SK-N-SH treated with all-trans-retinoic acid at 6 μM for 48 hours (cell line): ENCODE results near the gene CEACAM21.

ENCODE experiments used
- ATAC-seq: fragments of 200-7000 bp; cut with Tn5 transposase; 3 replicates; pipeline ENCODE4 v1.9.1; 2020; ENCODE audit warnings: mild to moderate bottlenecking, moderate library complexity
- BACH2 ChIP-seq: fragments of 250-450 bp; sonication (Bioruptor Pico); IDR thresholded peaks from 2 replicates; pipeline ENCODE4 v1.9.0; 2021; ENCODE audit warnings: mild to moderate bottlenecking, borderline replicate concordance
- CREB5 ChIP-seq: fragments of 250-450 bp; sonication (Bioruptor Pico); IDR thresholded peaks from 2 replicates; pipeline ENCODE4 v1.5.1; 2020; ENCODE audit warnings: low read depth, mild to moderate bottlenecking, moderate library complexity
- CSDC2 ChIP-seq: fragments of 250-450 bp; sonication (Bioruptor Pico); IDR thresholded peaks from 2 replicates; pipeline ENCODE4 v1.5.0; 2020; ENCODE audit warnings: mild to moderate bottlenecking, moderate library complexity
- ESRRG ChIP-seq: fragments of 250-450 bp; sonication (Bioruptor Pico); IDR thresholded peaks from 2 replicates; pipeline ENCODE4 v1.6.1; 2021; ENCODE audit warnings: mild to moderate bottlenecking
- GLIS3 ChIP-seq: fragments of 250-450 bp; sonication (Bioruptor Pico); IDR thresholded peaks from 2 replicates; pipeline ENCODE4 v1.5.0; 2020; ENCODE audit warnings: mild to moderate bottlenecking, moderate library complexity
- ISL1 ChIP-seq: fragments of 250-450 bp; sonication (Bioruptor Pico); IDR thresholded peaks from 2 replicates; pipeline ENCODE4 v2.1.2; 2022; ENCODE audit warnings: mild to moderate bottlenecking, moderate library complexity
- OSR1 ChIP-seq: fragments of 250-450 bp; sonication (Bioruptor Pico); IDR thresholded peaks from 2 replicates; pipeline ENCODE4 v1.8.0; 2022; ENCODE audit warnings: moderate library complexity, mild to moderate bottlenecking, inconsistent platforms
- PATZ1 ChIP-seq: fragments of 250-450 bp; sonication (Bioruptor Pico); IDR thresholded peaks from 2 replicates; pipeline ENCODE4 v1.8.0; 2020; ENCODE audit warnings: mild to moderate bottlenecking, moderate library complexity, borderline replicate concordance
- POU6F1 ChIP-seq: fragments of 250-450 bp; sonication (Bioruptor Pico); IDR thresholded peaks from 2 replicates; pipeline ENCODE4 v1.8.0; 2021; ENCODE audit warnings: low read depth, mild to moderate bottlenecking, moderate library complexity, borderline replicate concordance
- PPARA ChIP-seq: fragments of 250-450 bp; sonication (Bioruptor Pico); IDR thresholded peaks from 2 replicates; pipeline ENCODE4 v1.5.0; 2020; ENCODE audit warnings: mild to moderate bottlenecking, borderline replicate concordance
- RARB ChIP-seq: fragments of 250-450 bp; sonication (Bioruptor Pico); IDR thresholded peaks from 2 replicates; pipeline ENCODE4 v1.8.0; 2021; ENCODE audit warnings: mild to moderate bottlenecking, moderate library complexity
- SNAI2 ChIP-seq: fragments of 250-450 bp; sonication (Bioruptor Pico); IDR thresholded peaks from 2 replicates; pipeline ENCODE4 v1.5.0; 2020; ENCODE audit warnings: mild to moderate bottlenecking, moderate library complexity
- TCF4 ChIP-seq: fragments of 250-450 bp; sonication (Bioruptor Pico); IDR thresholded peaks from 2 replicates; pipeline ENCODE4 v1.8.0; 2021; ENCODE audit warnings: mild to moderate bottlenecking, moderate library complexity, borderline replicate concordance
- TOX ChIP-seq: fragments of 250-450 bp; sonication (Bioruptor Pico); IDR thresholded peaks from 2 replicates; pipeline ENCODE4 v1.8.0; 2021; ENCODE audit warnings: mild to moderate bottlenecking, moderate library complexity, borderline replicate concordance
- ZFP3 ChIP-seq: fragments of 250-450 bp; sonication (Bioruptor Pico); IDR thresholded peaks from 2 replicates; pipeline ENCODE4 v1.5.0; 2020; ENCODE audit warnings: mild to moderate bottlenecking, moderate library complexity
- ZFP30 ChIP-seq: fragments of 450-650 bp; formaldehyde crosslinking; IDR thresholded peaks from 2 replicates; pipeline ENCODE4 v1.5.0; 2022; ENCODE audit warnings: mild to moderate bottlenecking, moderate library complexity
- ZNF565 ChIP-seq: fragments of 450-650 bp; formaldehyde crosslinking; conservative IDR thresholded peaks from 2 replicates; pipeline ENCODE4 v1.5.0; 2020; ENCODE audit warnings: low read depth, mild to moderate bottlenecking, moderate library complexity
- ZNF70 ChIP-seq: fragments of 450-650 bp; formaldehyde crosslinking; IDR thresholded peaks from 2 replicates; pipeline ENCODE4 v1.5.0; 2020; ENCODE audit warnings: mild to moderate bottlenecking, moderate library complexity
- ZNF8 ChIP-seq: fragments of 450-650 bp; formaldehyde crosslinking; IDR thresholded peaks from 2 replicates; pipeline ENCODE4 v1.5.0; 2020; ENCODE audit warnings: mild to moderate bottlenecking, moderate library complexity
- TF ChIP-seq, protein P1 (sequence below): fragments of 250-450 bp; sonication (Bioruptor Pico); IDR thresholded peaks from 2 replicates; pipeline ENCODE4 v1.5.1; 2021; ENCODE audit warnings: mild to moderate bottlenecking, moderate library complexity
- TF ChIP-seq, protein P2 (sequence below): fragments of 250-450 bp; sonication (Bioruptor Pico); IDR thresholded peaks from 2 replicates; pipeline ENCODE4 v1.5.0; 2020; ENCODE audit warnings: mild to moderate bottlenecking, moderate library complexity

Gene CEACAM21

GRCh38 chr19:41530761-41531301 lies 45.1 kb upstream of the CEACAM21 start:
- TF ChIP-seq ZNF70: no peak
- TF ChIP-seq PATZ1 (CRISPR knock-in tag): no peak
- no peak for TF ChIP-seq ISL1 (CRISPR knock-in tag)
- TF ChIP-seq PPARA: no peak
- no peak for TF ChIP-seq TCF4 (CRISPR knock-in tag)
- TF ChIP-seq ZNF565 (CRISPR knock-in tag): no peak
- no peak for TF ChIP-seq ZFP3
- TF ChIP-seq, all 23 proteins: peak for 0

DNA sequence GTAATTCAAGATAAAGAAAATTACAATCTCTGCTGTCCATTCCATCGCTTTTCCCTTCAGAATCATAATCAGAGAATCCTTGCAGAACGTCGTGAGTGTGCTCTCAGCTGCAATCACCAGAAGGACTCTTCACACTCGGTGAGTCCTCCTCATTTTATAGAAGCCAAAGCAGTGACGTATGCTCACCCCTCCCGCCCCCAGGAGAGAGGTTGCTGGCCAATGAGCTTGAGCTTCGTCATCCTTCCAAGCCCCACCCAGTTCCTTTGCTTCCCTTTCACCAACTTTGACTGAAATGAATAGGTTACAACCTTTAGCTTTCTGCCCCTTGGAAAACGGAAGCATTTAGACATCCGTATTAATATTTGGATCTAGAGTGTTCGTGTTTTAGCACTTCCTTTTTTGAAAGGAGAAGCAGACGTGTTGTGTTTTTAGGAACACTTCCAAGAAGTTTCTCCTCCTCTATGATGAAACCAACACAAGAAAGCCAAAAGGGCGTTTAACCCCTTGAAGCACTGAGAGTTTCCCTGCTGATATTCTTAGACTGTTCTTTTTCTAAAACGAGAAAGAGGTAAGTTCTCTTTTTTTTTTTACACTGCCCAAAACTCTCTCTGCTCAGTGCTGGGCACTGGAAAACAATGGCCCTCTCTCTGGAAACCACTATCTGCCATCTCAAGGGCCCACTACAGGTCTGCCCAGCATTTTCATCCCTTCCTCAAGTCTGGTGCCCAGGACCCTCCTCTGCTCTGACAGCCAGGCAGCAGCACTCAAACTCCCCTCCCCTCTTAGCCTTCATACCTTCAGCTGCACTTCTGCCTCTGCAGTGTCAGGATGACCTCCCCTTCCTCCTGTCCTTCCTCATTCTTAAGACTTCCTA lies 44.3 kb upstream of the CEACAM21 start:
- no peak for ATAC-seq
- no peak for TF ChIP-seq PPARA
- TF ChIP-seq BACH2 (CRISPR knock-in tag): no peak
- TF ChIP-seq TOX: no peak
- TF ChIP-seq TCF4 (CRISPR knock-in tag): no peak
- TF ChIP-seq ZFP30 (CRISPR knock-in tag): no peak
- TF ChIP-seq POU6F1 (CRISPR knock-in tag): no peak
- no peak for TF ChIP-seq ESRRG (CRISPR knock-in tag)
- TF ChIP-seq ISL1 (CRISPR knock-in tag): no peak
- no peak for TF ChIP-seq PATZ1 (CRISPR knock-in tag)
- TF ChIP-seq, all 23 proteins: peak for 0

More at GRCh38 chr19:41530761-41531301, 45.1 kb upstream of the CEACAM21 start:
- no peak for ATAC-seq

GRCh38 chr19:41532526-41532925 lies 43.4 kb upstream of the CEACAM21 start:
- TF ChIP-seq, protein P1, sequence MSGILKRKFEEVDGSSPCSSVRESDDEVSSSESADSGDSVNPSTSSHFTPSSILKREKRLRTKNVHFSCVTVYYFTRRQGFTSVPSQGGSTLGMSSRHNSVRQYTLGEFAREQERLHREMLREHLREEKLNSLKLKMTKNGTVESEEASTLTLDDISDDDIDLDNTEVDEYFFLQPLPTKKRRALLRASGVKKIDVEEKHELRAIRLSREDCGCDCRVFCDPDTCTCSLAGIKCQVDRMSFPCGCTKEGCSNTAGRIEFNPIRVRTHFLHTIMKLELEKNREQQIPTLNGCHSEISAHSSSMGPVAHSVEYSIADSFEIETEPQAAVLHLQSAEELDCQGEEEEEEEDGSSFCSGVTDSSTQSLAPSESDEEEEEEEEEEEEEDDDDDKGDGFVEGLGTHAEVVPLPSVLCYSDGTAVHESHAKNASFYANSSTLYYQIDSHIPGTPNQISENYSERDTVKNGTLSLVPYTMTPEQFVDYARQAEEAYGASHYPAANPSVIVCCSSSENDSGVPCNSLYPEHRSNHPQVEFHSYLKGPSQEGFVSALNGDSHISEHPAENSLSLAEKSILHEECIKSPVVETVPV (CRISPR knock-in tag): no peak
- no peak for ATAC-seq

DNA sequence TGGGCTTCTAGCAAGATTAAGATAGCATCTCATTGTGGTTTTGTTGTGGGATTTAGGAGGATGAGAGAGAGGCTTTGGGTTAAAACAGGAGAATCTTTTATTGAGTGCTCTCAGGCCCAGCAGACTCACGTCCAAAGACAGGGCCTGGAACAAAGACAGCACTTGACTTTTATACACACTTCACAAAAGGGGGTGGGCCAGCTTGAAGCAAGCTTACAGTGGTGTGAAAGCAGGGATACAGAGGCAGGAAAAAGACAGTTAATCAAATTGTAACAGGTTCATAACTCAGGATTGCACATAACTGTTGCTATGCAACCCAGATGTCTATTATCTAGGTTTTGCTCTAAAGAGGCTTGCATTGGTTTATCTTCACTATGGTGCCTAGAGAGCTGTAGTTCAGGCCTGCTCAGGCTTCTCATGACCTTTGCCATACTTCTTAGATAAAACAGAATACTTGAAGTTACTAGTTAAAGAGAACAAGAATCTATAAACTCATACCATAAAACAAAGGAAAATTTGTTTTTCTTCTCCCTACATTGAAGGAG lies 42.2 kb upstream of the CEACAM21 start:
- ATAC-seq: no peak
- TF ChIP-seq CSDC2 (CRISPR knock-in tag) (no peak), OSR1 (no peak), ESRRG (CRISPR knock-in tag) (no peak), CREB5 (CRISPR knock-in tag) (no peak), POU6F1 (CRISPR knock-in tag) (no peak), ZNF70 (no peak), ZNF8 (CRISPR knock-in tag) (no peak), PPARA (no peak), BACH2 (CRISPR knock-in tag) (no peak), ZNF565 (CRISPR knock-in tag) (no peak), ZFP30 (CRISPR knock-in tag) (no peak), ISL1 (CRISPR knock-in tag) (no peak), SNAI2 (no peak), RARB (no peak), GLIS3 (CRISPR knock-in tag) (no peak)
- TF ChIP-seq, protein P2, sequence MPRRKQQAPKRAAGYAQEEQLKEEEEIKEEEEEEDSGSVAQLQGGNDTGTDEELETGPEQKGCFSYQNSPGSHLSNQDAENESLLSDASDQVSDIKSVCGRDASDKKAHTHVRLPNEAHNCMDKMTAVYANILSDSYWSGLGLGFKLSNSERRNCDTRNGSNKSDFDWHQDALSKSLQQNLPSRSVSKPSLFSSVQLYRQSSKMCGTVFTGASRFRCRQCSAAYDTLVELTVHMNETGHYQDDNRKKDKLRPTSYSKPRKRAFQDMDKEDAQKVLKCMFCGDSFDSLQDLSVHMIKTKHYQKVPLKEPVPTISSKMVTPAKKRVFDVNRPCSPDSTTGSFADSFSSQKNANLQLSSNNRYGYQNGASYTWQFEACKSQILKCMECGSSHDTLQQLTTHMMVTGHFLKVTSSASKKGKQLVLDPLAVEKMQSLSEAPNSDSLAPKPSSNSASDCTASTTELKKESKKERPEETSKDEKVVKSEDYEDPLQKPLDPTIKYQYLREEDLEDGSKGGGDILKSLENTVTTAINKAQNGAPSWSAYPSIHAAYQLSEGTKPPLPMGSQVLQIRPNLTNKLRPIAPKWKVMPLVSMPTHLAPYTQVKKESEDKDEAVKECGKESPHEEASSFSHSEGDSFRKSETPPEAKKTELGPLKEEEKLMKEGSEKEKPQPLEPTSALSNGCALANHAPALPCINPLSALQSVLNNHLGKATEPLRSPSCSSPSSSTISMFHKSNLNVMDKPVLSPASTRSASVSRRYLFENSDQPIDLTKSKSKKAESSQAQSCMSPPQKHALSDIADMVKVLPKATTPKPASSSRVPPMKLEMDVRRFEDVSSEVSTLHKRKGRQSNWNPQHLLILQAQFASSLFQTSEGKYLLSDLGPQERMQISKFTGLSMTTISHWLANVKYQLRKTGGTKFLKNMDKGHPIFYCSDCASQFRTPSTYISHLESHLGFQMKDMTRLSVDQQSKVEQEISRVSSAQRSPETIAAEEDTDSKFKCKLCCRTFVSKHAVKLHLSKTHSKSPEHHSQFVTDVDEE (CRISPR knock-in tag): no peak
